Smooth muscle cell (in vitro differentiated cells): Measurements from ENCODE around the gene RAB28. TPM values are rescaled to one million over a fixed set of nuclear protein-coding genes. Genes with fewer than 3 reads are reported as not detected.
"Not testable (repeated sequence)": the region's sequence is repeated elsewhere in the genome, so short reads cannot be mapped to it uniquely, and the experiment has no call there.

Experiments
- DNase-seq: peaks from one replicate; lab custom pipeline; 2025; ENCODE audit not compliant: unreplicated experiment; lab: John Stamatoyannopoulos, UW
- H2AFZ ChIP-seq: fragments of 200-600 bp; sonication (generic); 2 replicates; pipeline ENCODE4 v1.6.0; 2016; ENCODE audit warnings: antibody characterized with exemption, low read depth, mild to moderate bottlenecking
- H3F3A ChIP-seq: fragments of 200-600 bp; sonication (generic); 2 replicates; pipeline ENCODE4 v1.6.0; 2017; ENCODE audit warnings: antibody characterized with exemption, low read depth
- H3K27ac ChIP-seq: fragments of 200-600 bp; sonication (generic); 2 replicates; pipeline ENCODE4 v1.5.1; 2016; ENCODE audit warnings: low read depth, mild to moderate bottlenecking
- H3K27me3 ChIP-seq: fragments of 200-600 bp; sonication (generic); 2 replicates; pipeline ENCODE4 v1.6.1; 2016; ENCODE audit warnings: low read depth, mild to moderate bottlenecking
- H3K36me3 ChIP-seq: fragments of 200-600 bp; sonication (generic); 2 replicates; pipeline ENCODE4 v1.5.1; 2016; ENCODE audit warnings: low read depth
- H3K4me1 ChIP-seq: fragments of 200-600 bp; sonication (generic); 2 replicates; pipeline ENCODE4 v1.5.1; 2016; ENCODE audit warnings: low read depth
- H3K4me2 ChIP-seq: fragments of 200-600 bp; sonication (generic); 2 replicates; pipeline ENCODE4 v1.6.0; 2016; ENCODE audit warnings: mild to moderate bottlenecking
- H3K4me3 ChIP-seq: fragments of 200-600 bp; sonication (generic); 2 replicates; pipeline ENCODE4 v1.5.1; 2016; ENCODE audit warnings: mild to moderate bottlenecking
- H3K79me2 ChIP-seq: fragments of 200-600 bp; sonication (generic); 2 replicates; pipeline ENCODE4 v1.6.0; 2016; ENCODE audit warnings: low read depth, mild to moderate bottlenecking
- H3K9ac ChIP-seq: fragments of 200-600 bp; sonication (generic); 2 replicates; pipeline ENCODE4 v1.6.0; 2016; ENCODE audit warnings: low read depth
- H3K9me3 ChIP-seq: fragments of 200-600 bp; sonication (generic); replicated peaks from 2 replicates; pipeline ENCODE4 v1.5.1; 2016; ENCODE audit warnings: low read depth
- H4K20me1 ChIP-seq: fragments of 200-600 bp; sonication (generic); 2 replicates; pipeline ENCODE4 v1.6.0; 2016; ENCODE audit warnings: low read depth
- CTCF ChIP-seq: fragments of 200-600 bp; sonication (generic); IDR thresholded peaks from 2 replicates; pipeline ENCODE4 v1.5.1; 2017; ENCODE audit warnings: borderline replicate concordance, mild to moderate bottlenecking, antibody characterized with exemption; ENCODE audit not compliant: insufficient read depth, poor library complexity, severe bottlenecking
- WGBS: methylation state at CpG from one replicate; pipeline ENCODE4 v1.1.7; 2016; ENCODE audit warnings: low lambda C conversion rate; 5-methylcytosine and 5-hydroxymethylcytosine counted together
- polyA plus RNA-seq: library from polyadenylated mRNA; unstranded; fragments of >200 nt; fragmentation: Nextera tagmentation; extraction: Ambion mirVana; gene quantifications from 2 replicates; pipeline ENCODE4 v1.2.1, GENCODE V29; 2016
- total RNA-seq: library from RNA; depleted of rRNA; stranded (reverse); fragments of >200 nt; gene quantifications from 2 replicates; pipeline ENCODE4 v1.2.3, GENCODE V29; 2014

The RAB28 gene
- total and polyA plus RNA-seq, 2 experiments from 2014 or later = 32.8 to 40.7 TPM

GRCh38 chr4:13399257-13399656, 84.9 kb downstream of the RAB28 start:
- no peak overlapping the region for H3K4me2 ChIP-seq
- no peak for DNase-seq
- H3K27me3 ChIP-seq = no peaks in the 10 kb centered on the region
- H4K20me1 ChIP-seq = peaks cover 59% of the 10 kb centered on the region
- no peak for TF ChIP-seq CTCF
- H2AFZ ChIP-seq = no peak overlapping the region
- peak overlapping the region; percentile 9 for H3K27ac ChIP-seq
- no peak overlapping the region for H3K9ac ChIP-seq
- H3K4me3 ChIP-seq = no peak overlapping the region
- no peaks in the 10 kb centered on the region for H3F3A ChIP-seq
- H3K4me1 ChIP-seq = peaks cover 3% of the 10 kb centered on the region
- H3K9me3 ChIP-seq = no peaks in the 10 kb centered on the region
- no peaks in the 10 kb centered on the region for H3K79me2 ChIP-seq
- H3K36me3 ChIP-seq = no peaks in the 10 kb centered on the region

GRCh38 chr4:13396161-13396560, 88.0 kb downstream of the RAB28 start:
- no peak overlapping the region for H2AFZ ChIP-seq
- no peak overlapping the region for H3K27ac ChIP-seq
- no peak overlapping the region for H3K4me3 ChIP-seq
- no peaks in the 10 kb centered on the region for H3F3A ChIP-seq
- no peak for TF ChIP-seq CTCF
- peaks cover 6% of the 10 kb centered on the region for H3K79me2 ChIP-seq
- DNase-seq = no peak
- no peak overlapping the region for H3K4me2 ChIP-seq
- 35% methylated on average over 1 of the region's 1 CpG for WGBS
- H3K9me3 ChIP-seq = no peaks in the 10 kb centered on the region
- H4K20me1 ChIP-seq = peaks cover 64% of the 10 kb centered on the region
- H3K36me3 ChIP-seq = no peaks in the 10 kb centered on the region
- no peak overlapping the region for H3K9ac ChIP-seq
- H3K4me1 ChIP-seq = peaks cover 3% of the 10 kb centered on the region
- no peaks in the 10 kb centered on the region for H3K27me3 ChIP-seq

GRCh38 chr4:13389901-13390300, 94.2 kb downstream of the RAB28 start:
- peaks cover 49% of the 10 kb centered on the region for H4K20me1 ChIP-seq
- H3K4me2 ChIP-seq, H3K9me3 ChIP-seq, H3K4me3 ChIP-seq, H3K27ac ChIP-seq, H3K27me3 ChIP-seq, H3K9ac ChIP-seq, H3F3A ChIP-seq, H3K4me1 ChIP-seq, H3K36me3 ChIP-seq, DNase-seq, H2AFZ ChIP-seq: not testable (repeated sequence)
- H3K79me2 ChIP-seq = peaks cover 32% of the 10 kb centered on the region
- 98% methylated on average over 4 of the region's 4 CpGs for WGBS

- no peaks in the 10 kb centered on the region for H3K36me3 ChIP-seq
- H3K4me3 ChIP-seq = no peak overlapping the region
- TF ChIP-seq CTCF = no peak
- H3K27ac ChIP-seq = no peak overlapping the region
- no peaks in the 10 kb centered on the region for H3K9me3 ChIP-seq
- no peak overlapping the region for H3K9ac ChIP-seq
- H2AFZ ChIP-seq = no peak overlapping the region
- H3F3A ChIP-seq = no peaks in the 10 kb centered on the region
- no peaks in the 10 kb centered on the region for H3K27me3 ChIP-seq
- DNase-seq = no peak
- peaks cover 37% of the 10 kb centered on the region for H4K20me1 ChIP-seq
- no peaks in the 10 kb centered on the region for H3K4me1 ChIP-seq
- no peak overlapping the region for H3K4me2 ChIP-seq
- peaks cover 26% of the 10 kb centered on the region for H3K79me2 ChIP-seq
These were observed 97.6 kb downstream of the RAB28 start for GRCh38 chr4:13386405-13387107.
